ENCODE measurements around the gene ACSL3.

Gene ACSL3

DNA sequence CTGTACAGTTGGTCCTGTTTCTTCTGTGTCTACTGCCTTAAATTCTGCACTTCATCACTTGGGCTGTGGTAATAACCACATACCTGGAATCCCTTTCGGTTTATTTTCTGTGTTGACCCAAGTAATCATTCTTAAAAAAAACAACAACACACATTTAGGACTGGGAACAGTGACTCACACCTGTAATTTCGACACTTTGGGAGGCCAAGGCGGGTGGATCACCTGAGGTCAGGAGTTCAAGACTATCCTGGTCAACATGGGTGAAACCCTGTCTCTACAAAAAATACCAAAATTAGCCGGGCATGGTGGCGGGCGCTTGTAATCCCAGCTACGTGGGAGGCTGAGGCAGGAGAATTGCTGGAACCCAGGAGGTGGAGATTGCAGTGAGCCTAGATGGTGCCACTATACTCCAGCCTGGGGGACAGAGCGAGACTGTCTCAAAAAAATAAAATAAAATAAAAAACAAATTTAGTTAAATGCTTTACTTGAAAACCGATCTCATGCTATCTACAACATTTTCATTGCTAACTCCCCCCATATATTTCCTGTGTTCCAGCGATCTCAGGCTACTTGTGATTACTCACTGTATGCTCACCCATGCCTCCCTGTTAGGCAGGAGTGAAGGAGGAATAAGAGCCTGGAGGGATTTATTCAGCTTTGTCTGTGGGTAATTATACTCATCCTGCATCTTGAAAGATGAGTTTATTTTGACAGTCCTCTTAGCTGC, 18.2 kb downstream of the ACSL3 start:
- no peak for DNase-seq (ENCODE audit: low read depth in 2 of 2, low spot score in 1 of 2)

DNA sequence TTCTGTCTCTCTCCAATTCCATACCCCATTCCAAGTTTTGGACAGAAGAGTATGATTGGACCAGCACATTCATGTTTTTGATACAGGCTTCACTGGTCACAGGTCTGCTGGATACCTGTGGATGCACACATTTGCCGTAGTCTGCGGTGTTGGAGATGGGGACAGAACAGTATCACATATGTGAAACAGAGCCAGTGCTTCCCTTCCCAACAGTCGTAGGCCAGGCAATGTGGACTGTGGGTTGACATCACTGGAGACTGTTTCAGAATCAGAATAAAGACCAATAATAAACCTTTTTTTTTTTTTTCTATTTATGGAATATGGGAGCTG, 18.7 kb downstream of the ACSL3 start:
- DNase-seq (ENCODE audit: low read depth in 2 of 2, low spot score in 1 of 2): no peak

DNA sequence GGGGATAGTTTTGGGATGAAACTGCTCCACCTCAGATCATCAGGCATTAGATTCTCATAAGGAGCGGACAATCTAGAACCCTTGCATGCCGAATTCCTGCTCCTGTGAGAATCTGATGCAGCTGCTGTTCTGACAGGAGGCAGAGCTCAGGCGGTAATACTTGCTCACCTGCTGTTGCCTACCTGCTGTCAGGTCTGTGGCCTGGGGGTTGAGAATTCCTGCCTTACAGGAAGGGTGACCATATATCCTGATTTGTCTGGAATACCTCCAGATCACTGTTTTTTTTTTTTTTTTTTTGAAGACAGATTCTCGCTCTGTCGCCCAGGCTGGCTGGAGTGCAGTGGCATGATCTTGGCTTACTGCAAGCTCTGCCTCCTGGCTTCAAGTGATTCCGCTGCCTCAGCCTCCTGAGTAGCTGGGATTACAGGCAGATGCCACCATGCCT, 21.7 kb downstream of the ACSL3 start:
- DNase-seq (ENCODE audit: low read depth in 2 of 2, low spot score in 1 of 2): no peak

DNA sequence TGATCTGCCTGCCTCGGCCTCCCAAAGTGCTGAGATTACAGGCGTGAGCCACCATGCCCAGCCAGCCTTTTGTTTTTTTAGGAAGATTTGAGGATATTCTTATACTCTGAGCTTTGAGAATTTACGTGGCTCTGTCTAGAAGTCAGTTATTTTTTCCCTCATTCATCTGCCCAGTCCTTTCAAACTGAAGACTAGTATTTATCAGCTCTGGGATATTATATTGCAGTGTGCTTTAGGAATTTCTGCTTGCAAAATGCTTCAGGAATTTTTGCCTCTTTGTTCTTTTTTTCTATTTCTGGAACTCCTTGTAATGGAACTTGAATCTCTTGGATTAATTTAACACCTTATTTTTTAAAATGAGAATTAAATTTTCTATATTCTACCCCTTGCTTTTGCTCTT, 22.6 kb downstream of the ACSL3 start:
- no peak for DNase-seq (ENCODE audit: low read depth in 2 of 2, low spot score in 1 of 2)

DNA sequence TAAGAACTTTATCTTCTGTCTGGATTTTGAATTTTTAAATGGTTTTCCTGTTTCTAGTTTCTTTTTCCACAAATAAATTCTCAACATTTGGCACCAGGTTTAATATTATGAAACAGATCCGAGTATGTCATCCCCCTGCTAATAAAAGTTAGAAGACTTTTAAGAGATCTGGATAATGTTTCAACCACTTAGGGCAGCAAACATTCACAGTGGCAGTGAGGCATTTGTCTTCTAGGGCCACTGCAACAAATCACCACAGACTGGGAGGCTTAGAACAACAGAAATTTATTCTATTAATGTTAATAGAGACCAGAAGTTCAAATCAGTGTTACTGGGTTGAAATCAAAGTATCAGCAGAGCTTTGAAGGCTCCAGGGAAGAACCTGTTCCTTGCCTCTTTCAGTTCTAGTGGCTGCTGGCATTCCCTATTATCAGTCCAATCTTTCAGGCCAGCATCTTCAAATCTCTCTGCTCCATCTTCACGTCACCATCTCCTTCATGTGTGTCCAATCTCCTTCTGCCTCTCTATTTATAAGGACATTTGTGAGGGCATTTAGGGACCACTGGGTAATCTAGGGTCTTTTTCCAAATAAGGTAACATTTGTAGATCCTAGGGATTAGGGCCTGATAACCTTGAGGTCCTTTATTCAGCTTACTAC, 23.4 kb downstream of the ACSL3 start:
- no peak for DNase-seq (ENCODE audit: low read depth in 2 of 2, low spot score in 1 of 2)

DNA sequence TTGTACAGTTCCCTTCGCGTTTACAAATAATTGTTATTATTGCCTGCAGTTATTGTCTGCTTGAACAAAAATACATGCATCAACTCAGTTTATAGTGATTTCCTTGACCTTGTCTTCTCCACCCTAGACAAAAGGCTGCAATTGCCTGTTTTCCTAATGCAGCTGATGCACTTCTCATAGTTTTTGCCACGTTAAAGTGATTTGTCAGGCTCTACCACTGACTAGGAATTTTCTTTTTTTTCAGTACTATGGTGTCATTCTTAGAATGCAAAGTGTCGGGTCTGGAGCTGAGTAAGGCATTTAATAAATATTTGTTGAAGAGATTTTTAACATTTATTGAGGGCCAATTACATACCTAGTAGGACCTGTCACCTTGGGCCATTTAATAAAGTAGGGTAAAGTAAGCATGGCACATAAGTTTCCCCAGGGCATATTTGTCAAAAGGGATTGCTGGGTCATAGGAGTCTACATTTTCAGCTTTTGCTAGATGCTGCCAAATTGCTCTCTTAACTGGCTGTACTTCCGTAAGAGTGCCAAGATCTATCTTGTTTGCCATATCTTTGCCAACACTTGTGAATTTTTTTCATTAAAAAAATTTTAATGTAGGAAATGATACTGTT, 24.1 kb downstream of the ACSL3 start:
- DNase-seq (ENCODE audit: low read depth in 2 of 2, low spot score in 1 of 2): no peak

DNA sequence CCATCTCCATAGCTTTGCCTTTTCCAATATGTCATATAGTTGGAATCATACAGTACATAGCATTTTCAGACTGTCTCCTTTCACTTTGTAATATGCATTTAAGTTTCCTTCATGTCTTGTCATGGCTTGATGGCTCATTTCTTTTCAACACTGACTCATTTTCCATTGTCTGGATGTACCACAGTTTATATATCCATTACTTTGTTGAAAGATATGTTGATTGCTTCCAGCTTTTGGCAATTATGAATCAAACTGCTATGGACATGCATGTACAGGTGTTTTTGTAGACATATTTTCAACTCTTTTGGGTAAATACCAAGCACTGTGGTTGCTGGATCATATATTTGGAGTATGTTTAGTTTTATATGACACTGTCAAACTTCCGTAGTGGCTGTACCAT, 26.3 kb downstream of the ACSL3 start:
- no peak for DNase-seq (ENCODE audit: low read depth in 2 of 2, low spot score in 1 of 2)

DNA sequence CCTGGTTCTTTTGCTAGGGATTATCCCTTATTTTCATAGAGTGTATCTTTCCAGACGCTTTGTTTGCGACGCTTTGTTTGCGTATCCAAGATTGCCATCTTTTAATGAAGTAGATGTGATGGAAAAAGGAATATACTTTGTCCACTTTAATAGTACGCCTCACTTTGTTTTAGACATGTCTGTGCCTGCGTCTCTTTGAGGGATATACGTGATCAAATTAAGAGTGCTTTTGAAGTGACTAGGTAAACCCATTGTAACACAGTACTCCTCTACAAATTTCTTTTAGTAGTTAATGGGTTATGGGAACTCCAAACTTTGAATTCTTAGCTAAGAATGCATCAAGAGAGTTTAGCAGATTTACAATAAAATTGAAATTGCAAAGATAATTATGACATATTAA, 27.9 kb downstream of the ACSL3 start:
- no peak for DNase-seq (ENCODE audit: low read depth in 2 of 2, low spot score in 1 of 2)

DNA sequence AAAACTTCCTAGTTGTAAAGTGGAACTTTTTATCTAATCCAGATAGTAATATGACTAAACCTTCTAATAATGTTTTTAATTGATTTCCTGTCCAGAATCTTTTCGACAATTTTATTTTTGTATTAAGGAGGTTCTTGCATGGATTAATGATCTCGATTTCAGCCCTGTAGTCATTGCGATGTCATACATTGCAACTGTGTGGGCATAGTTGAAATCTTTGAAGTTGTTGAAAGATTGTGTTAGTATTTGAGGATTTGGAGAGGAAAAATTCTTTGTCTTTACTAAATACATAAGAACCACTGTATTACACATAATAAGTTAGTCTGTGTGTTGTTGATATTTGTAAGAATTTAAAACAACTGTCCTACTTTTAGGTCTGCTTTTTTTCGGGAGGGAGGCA, 31.1 kb downstream of the ACSL3 start:
- DNase-seq (ENCODE audit: low read depth in 2 of 2, low spot score in 1 of 2): no peak

DNA sequence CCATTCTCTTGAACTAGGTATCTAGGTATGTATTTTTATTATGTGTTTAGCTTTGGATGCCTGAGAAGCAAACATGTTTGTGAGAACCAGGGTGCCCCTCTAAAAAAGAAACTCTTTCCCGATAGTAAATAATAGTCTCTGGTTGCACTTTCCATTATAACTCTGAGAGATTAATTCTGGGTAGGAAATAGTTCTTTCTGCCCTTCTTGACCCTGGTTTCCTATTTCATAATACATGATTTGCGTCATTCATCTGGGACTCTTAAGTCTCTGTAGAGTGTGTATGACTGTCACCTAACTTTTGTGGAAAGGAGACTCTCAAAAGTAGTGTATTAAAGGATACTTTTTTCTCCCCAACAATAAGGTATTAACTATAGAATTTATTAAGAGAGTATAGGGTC, 31.5 kb downstream of the ACSL3 start:
- DNase-seq (ENCODE audit: low read depth in 2 of 2, low spot score in 1 of 2): no peak

DNA sequence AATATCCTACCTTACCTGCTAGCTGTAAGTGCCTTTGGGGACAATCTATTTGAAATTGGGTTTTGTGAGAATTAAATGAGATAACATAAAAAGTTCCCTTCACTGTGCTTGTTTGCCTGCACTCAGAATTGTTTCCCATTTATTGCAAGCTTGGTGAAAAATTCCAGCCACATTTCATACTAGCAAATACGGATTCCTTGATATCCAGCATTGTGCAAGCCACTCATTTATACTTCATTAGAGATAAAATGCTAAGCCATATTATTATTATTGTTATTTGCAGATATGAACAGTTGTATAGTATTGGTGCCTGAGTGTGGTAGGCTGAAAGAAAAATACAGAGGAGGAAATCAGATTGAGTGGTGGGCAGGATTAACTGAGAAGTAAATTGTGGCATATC, 31.9 kb downstream of the ACSL3 start:
- DNase-seq (ENCODE audit: low read depth in 2 of 2, low spot score in 1 of 2): no peak

DNA sequence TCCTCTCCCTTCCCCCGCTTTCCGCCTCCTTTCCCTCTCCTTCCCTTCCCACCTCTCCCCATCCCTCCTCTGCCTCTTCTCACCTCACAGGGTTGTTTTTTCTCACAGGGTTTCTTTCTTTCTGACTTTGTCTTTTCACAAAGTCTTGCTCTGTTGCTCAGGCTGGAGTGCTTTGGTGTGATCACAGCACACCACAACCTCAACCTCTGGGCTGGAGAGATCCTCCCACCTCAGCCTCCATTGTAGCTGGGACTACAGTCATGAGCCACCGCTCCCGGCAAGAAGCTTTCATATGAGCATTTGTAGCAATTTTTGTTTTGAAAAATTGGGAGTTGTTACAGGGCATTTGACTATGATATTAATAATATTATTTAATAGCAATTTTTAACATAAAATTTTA, 32.9 kb downstream of the ACSL3 start:
- DNase-seq (ENCODE audit: low read depth in 2 of 2, low spot score in 1 of 2): no peak

DNA sequence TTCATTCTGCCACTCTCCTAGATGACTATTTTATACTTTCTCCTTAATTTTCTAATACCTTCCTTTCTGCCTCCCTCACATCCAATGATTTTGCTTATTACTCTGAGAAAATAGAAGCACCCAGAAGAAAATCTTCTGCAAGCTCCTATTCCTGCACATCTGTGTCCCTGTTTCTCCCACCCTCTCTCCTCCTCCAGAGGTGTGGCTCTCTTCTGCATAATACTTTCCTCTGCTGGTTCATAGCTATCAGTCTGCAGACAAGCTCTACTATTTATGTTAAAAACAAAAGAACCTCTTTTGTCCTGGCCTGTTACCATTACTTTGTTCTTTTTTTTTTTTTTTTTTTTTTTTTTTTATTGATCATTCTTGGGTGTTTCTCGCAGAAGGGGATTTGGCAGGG, 34.3 kb downstream of the ACSL3 start:
- no peak for DNase-seq (ENCODE audit: low read depth in 2 of 2, low spot score in 1 of 2)

DNA sequence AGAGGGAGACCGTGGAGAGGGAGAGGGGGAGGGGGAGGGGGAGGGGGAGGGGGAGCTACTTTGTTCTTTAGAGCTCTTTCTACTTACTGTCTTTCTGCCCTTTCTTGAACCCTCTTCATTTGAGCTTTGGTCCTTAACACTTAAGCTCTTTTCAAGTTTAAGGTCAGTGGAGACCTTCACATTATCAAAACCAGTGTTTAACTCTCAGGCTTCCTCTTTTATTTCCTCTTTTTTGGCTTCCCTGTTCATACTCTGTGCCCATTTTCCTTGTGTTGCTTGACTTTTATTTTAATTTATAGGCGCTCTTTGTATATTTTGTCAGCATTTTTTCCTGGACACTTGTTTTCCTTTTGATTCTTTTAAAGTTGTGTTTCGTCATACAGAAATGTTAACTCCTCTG, 37.1 kb downstream of the ACSL3 start:
- no peak for DNase-seq (ENCODE audit: low read depth in 2 of 2, low spot score in 1 of 2)

DNA sequence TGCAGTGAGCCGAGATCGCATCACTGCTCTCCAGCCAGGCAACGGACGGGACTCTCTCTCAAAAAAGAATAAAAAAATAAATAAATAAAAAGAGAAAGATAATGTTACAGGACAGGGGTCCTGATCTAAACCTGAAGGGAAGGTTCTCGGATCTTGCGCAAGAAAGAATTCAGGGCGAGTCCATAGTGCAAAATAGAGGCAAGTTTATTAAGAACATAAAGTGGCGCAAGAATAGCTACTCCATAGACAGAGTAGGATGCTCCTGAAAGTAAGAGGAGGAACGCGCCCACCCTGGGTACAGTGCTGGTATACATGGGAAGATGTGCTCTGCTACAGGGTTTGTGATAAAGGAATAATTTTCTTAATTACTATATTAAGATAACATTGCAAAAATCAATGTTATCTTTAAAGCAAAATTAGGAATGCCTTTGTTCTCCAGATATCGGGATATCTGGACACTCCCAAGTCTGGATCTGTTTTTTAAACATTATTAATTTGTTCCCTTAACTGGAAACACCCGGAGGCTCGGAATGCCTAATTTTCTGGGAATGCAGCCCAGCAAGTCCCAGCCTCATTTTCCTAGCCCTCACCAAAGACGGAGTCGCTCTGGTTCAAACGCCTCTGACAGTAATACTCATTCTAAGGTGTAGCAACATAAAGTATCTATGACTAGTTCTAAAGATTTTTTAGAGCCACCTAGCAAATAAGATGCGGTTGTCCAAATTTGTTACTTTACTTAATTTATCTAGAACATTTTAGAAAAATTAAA, 38.8 kb downstream of the ACSL3 start:
- no peak for DNase-seq (ENCODE audit: low read depth in 2 of 2, low spot score in 1 of 2)

DNA sequence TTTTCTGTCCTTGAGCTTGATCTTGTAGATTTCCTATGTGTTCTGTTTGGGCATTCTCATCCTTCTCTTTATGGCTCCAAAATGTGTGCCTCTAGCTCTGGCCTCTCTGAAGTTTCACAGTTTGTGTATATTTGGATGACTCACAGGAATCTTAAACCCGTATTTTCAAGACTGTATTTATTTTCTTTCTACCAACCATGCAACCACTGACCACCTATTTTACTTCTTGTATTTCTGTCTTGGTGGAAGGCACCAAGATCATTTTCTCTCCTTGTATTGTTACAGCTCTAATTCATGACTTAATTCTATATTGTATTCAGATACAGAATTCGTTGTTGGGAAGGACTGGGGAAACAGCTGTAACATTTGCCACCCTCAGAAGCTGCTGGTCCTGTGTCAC, 39.5 kb downstream of the ACSL3 start:
- no peak for DNase-seq (ENCODE audit: low read depth in 2 of 2, low spot score in 1 of 2)

DNA sequence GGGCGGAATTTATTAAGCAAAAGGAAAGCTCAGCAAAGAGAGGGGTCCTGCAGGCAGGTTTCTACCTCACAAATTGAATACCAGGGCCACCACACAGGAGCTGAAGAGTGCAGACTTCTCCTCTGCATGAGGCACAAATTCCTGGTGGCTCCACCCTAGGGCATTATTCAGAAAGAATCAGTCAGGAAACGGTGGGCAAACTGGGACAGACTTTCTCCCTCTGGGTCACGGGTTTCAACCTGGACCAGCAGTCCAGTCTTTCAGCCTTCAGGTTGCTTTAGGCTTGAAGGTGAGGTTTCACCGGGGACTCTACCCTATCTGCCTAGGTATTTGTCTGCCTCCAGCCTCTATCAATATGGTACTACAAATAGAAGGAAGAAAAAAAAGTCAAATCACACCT, 41.8 kb downstream of the ACSL3 start:
- DNase-seq (ENCODE audit: low read depth in 2 of 2, low spot score in 1 of 2): no peak

DNA sequence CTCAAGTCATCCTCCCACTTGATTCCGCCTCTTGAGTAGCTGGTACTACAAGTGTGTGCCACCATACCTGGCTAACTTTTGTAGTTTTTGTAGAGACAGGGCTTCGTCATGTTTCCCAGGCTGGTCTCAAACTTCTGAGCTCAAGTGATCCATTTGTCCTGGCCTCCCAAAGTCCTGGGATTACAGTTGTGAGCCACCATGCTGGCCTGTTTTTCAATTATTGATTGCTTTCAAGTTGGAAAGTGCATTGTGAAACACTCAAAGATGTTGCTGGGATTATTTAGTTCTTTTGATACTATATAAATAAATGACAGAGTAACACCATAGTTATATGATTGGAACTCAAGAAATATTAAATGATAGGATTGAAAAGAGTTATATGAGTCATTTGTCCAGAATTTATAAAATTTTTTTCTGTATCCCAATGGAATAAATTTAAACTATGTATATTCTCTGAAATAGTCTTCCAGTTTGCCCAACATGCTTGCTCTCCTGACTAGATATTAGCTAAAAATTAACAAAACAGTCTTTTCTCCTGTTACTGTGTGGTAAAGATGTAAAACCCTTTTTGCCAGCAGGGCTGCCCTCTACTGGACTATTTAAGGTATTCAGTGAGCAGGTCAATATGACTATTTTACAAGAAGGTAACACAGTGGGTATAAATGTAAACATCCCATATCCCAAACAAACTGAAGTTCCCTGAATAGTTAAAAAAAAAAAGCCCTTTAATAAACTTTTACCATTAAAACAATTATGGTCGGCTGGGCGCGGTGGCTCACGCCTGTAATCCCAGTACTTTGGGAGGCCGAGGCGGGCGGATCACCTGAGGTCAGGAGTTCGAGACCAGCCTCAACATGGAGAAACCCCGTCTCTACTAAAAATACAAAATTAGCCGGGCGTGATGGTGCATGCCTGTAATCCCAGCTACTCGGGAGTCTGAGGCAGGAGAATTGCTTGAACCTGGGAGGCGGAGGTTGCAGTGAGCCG, 42.7 kb downstream of the ACSL3 start:
- no peak for DNase-seq (ENCODE audit: low read depth in 2 of 2, low spot score in 1 of 2)

DNA sequence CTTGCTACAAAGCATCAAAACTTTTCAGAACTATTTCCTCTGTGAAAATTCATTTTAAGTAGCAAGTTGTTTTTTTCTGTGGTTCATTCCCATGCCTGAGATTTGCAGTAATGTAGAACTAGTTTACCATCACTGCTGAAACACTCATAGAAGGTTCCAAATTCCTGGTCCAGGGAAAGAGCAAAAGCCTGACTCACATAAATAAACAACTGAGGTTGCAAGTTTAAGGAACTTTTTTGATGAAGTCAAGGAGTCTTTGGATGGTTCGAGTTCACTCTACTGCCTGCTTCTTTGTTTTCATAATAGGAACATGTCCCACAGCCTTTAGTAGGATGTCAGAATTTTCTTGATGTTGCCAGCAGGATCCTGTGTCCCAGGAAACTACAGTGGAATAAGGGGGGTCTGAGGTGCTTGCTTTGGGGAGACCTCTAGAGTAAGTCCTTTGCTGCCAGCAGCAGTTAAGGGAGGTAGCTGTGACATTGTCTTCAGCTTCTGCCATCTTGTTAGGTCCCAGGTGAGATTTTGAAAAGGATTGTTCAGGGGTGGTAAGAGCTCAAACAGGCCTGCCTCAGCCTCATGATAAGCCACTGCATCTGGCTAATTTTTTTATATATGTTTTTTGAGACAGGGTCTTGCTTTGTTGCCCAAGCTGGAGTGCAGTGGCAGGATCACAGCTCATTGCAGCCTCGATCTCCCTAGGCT, 43.9 kb downstream of the ACSL3 start:
- DNase-seq (ENCODE audit: low read depth in 2 of 2, low spot score in 1 of 2): no peak

DNA sequence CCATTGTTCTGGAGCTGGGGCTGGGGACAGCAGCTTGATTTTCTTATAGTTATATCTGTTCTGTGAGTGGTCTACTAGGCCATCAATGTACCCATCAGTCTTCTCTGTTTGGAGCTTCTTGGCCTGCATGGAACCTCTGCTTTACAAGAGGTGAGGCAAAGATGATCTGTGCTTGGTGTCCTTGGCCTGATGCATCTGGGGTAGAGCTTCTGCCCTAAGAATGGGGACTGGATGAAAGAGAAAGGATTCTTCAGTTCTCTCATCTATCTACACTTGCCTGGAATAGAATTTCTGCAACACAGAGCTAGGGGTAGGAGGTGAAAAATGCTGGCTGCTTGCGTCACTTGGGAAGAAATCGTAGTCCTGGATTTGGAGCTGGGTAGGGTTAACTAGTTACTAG, 46.2 kb downstream of the ACSL3 start:
- no peak for DNase-seq (ENCODE audit: low read depth in 2 of 2, low spot score in 1 of 2)

Measured in stimulated activated CD8-positive, alpha-beta memory T cell treated with anti-CD3 and anti-CD28 coated beads, Interleukin-4, amount 100 ng/mL, for 4 hours (primary cell).